H1 (cell line): ENCODE data around the gene CCDC148. TPM values are rescaled to one million over a fixed set of nuclear protein-coding genes. Genes with fewer than 3 reads are reported as not detected.

Source experiments
- CTCF ChIA-PET: fragments of 300-600 bp; sonication (Branson Sonifier 250); formaldehyde crosslinking; loops from one replicate; lab custom pipeline; 2021; ENCODE audit not compliant: partially characterized antibody; lab: Charles Lee
- POLR2A ChIA-PET: fragments of 300-600 bp; sonication (Branson Sonifier 250); formaldehyde crosslinking; loops from one replicate; lab custom pipeline; 2021; ENCODE audit warnings: inconsistent platforms; ENCODE audit not compliant: partially characterized antibody; lab: Charles Lee
- DNase-seq, 2 experiments: peaks; one replicate each; pipeline versions ENCODE4 v3.0.0 to v3.0.0-alpha.2; 2010 to 2022; ENCODE audit warnings: low spot score in 2 of 2, low read depth in 1 of 2, mixed read lengths in 1 of 2
- FAIRE-seq: peaks from 2 replicates; lab custom pipeline; 2011; peaks lifted over from hg19 to GRCh38; lab: Jason Lieb, UNC
- H2AFZ ChIP-seq: 2 replicates; pipeline ENCODE4 v1.8.1; 2012; ENCODE audit warnings: low read length, inconsistent platforms
- H2AK5ac ChIP-seq: 2 replicates; pipeline ENCODE4 v1.6.1; 2013; ENCODE audit warnings: low read depth, low read length
- H2BK120ac ChIP-seq: replicated peaks from 2 replicates; pipeline ENCODE3; 2013; ENCODE audit warnings: low read depth, low read length, inconsistent platforms
- H2BK12ac ChIP-seq: 2 replicates; pipeline ENCODE4 v1.6.1; 2013; ENCODE audit warnings: low read depth, low read length
- H2BK15ac ChIP-seq: 2 replicates; pipeline ENCODE4 v1.6.1; 2013; ENCODE audit warnings: low read length
- H2BK20ac ChIP-seq: 2 replicates; pipeline ENCODE4 v1.6.1; 2013; ENCODE audit warnings: low read length
- H2BK5ac ChIP-seq: 2 replicates; pipeline ENCODE4 v1.6.1; 2013; ENCODE audit warnings: low read depth, low read length
- H3K14ac ChIP-seq: 2 replicates; pipeline ENCODE4 v1.6.1; 2013; ENCODE audit warnings: inconsistent platforms; ENCODE audit not compliant: insufficient read length
- H3K18ac ChIP-seq: 2 replicates; pipeline ENCODE4 v1.6.1; 2013; ENCODE audit warnings: low read length; ENCODE audit errors: extremely low read depth
- H3K23ac ChIP-seq: 2 replicates; pipeline ENCODE4 v1.6.1; 2013; ENCODE audit warnings: inconsistent platforms; ENCODE audit not compliant: insufficient read length
- H3K23me2 ChIP-seq: 2 replicates; pipeline ENCODE4 v1.6.1; 2013; ENCODE audit warnings: low read depth, low read length
- H3K27ac ChIP-seq: 2 replicates; pipeline ENCODE4 v1.6.1; 2011; ENCODE audit warnings: low read depth, low read length, inconsistent platforms
- H3K27me3 ChIP-seq, 4 experiments: replicated peaks in 1 of 4; 1 replicate in 1 of 4; 2 replicates in 3 of 4; pipeline versions ENCODE4 v1.6.1 to v1.8.1; 2011 to 2013; ENCODE audit warnings: low read length in 3 of 4, mild to moderate bottlenecking in 3 of 4, inconsistent platforms in 2 of 4, mixed read lengths in 2 of 4, moderate library complexity in 1 of 4; ENCODE audit not compliant: control insufficient read depth in 3 of 4, insufficient read depth in 3 of 4; ENCODE audit errors: extremely low read depth in 1 of 4
- H3K36me3 ChIP-seq, 4 experiments: 2 replicates each; pipeline versions ENCODE4 v1.6.1 to v1.8.1; 2011 to 2013; ENCODE audit warnings: mild to moderate bottlenecking in 4 of 4, low read length in 3 of 4, moderate library complexity in 2 of 4, control low read depth in 1 of 4, inconsistent platforms in 1 of 4; ENCODE audit not compliant: insufficient read depth in 4 of 4, control insufficient read depth in 2 of 4
- H3K4ac ChIP-seq: replicated peaks from 2 replicates; pipeline ENCODE3; 2013; ENCODE audit warnings: low read length, low read depth, mixed read lengths, inconsistent platforms; ENCODE audit not compliant: insufficient read length
- H3K4me1 ChIP-seq, 4 experiments: replicated peaks in 1 of 4; 1 replicate in 1 of 4; 2 replicates in 3 of 4; pipeline versions ENCODE4 v1.6.1 to v1.8.1; 2011 to 2013; ENCODE audit warnings: low read length in 3 of 4, inconsistent platforms in 2 of 4, mixed read lengths in 1 of 4; ENCODE audit not compliant: insufficient read depth in 4 of 4, control insufficient read depth in 3 of 4
- H3K4me2 ChIP-seq, 2 experiments: 2 replicates each; pipeline versions ENCODE4 v1.6.1 to v1.8.1; 2011 to 2013; ENCODE audit warnings: low read depth in 2 of 2, low read length in 2 of 2, control low read depth in 1 of 2, inconsistent platforms in 1 of 2, mild to moderate bottlenecking in 1 of 2; ENCODE audit not compliant: insufficient read depth in 1 of 2
- H3K4me3 ChIP-seq, 4 experiments: fragments of 200-600, 300-600 bp in 1 of 4; sonication (generic), shearing (Covaris generic), sonication (Bioruptor Twin) in 1 of 4; 2 replicates each; pipeline versions ENCODE4 v1.5.1 to v1.8.1; 2011 to 2016; ENCODE audit warnings: low read length in 4 of 4, low read depth in 3 of 4, control low read depth in 2 of 4, inconsistent platforms in 2 of 4, mild to moderate bottlenecking in 2 of 4, mixed read lengths in 1 of 4, moderate library complexity in 1 of 4; ENCODE audit not compliant: insufficient read depth in 2 of 4; ENCODE audit errors: extremely low read depth in 1 of 4
- H3K56ac ChIP-seq: replicated peaks from 2 replicates; pipeline ENCODE3; 2013; ENCODE audit warnings: low read depth, mild to moderate bottlenecking, mixed read lengths, low read length, inconsistent platforms; ENCODE audit not compliant: insufficient read length
- H3K79me1 ChIP-seq: 2 replicates; pipeline ENCODE4 v1.6.1; 2013; ENCODE audit warnings: low read depth, low read length, control low read depth
- H3K79me2 ChIP-seq, 2 experiments: 2 replicates each; pipeline versions ENCODE4 v1.6.1 to v1.8.1; 2012 to 2013; ENCODE audit warnings: low read length in 2 of 2, mild to moderate bottlenecking in 2 of 2, inconsistent platforms in 1 of 2; ENCODE audit not compliant: insufficient read depth in 2 of 2, control insufficient read depth in 1 of 2
- H3K9ac ChIP-seq, 4 experiments: replicated peaks in 1 of 4; 1 replicate in 1 of 4; 2 replicates in 3 of 4; pipeline versions ENCODE4 v1.6.1 to v1.8.1; 2011 to 2013; ENCODE audit warnings: low read depth in 3 of 4, low read length in 3 of 4, control low read depth in 2 of 4, mild to moderate bottlenecking in 2 of 4, moderate library complexity in 2 of 4, inconsistent platforms in 1 of 4; ENCODE audit errors: extremely low read depth in 1 of 4
- H3K9me3 ChIP-seq, 2 experiments: 2 replicates each; pipeline versions ENCODE4 v1.6.1 to v1.8.1; 2012 to 2013; ENCODE audit warnings: mild to moderate bottlenecking in 2 of 2, moderate library complexity in 2 of 2, control low read depth in 1 of 2, inconsistent platforms in 1 of 2, low read depth in 1 of 2, low read length in 1 of 2, mixed read lengths in 1 of 2; ENCODE audit not compliant: insufficient read depth in 2 of 2
- H4K20me1 ChIP-seq, 2 experiments: replicated peaks in 1 of 2; 2 replicates each; pipeline versions ENCODE3 to v1.8.1; 2011 to 2013; ENCODE audit warnings: inconsistent platforms in 2 of 2, low read length in 2 of 2, mild to moderate bottlenecking in 1 of 2; ENCODE audit not compliant: insufficient read depth in 2 of 2, control insufficient read depth in 1 of 2
- H4K5ac ChIP-seq: 2 replicates; pipeline ENCODE4 v1.6.1; 2013; ENCODE audit warnings: low read length, low read depth, mixed read lengths, inconsistent platforms; ENCODE audit not compliant: insufficient read length
- H4K8ac ChIP-seq: 2 replicates; pipeline ENCODE4 v1.8.0; 2013; ENCODE audit warnings: mild to moderate bottlenecking, moderate library complexity, low read length, inconsistent platforms; ENCODE audit not compliant: insufficient read depth; ENCODE audit errors: extremely low read depth
- H4K91ac ChIP-seq: replicated peaks from 2 replicates; pipeline ENCODE3; 2013; ENCODE audit warnings: low read length, mixed read lengths, inconsistent platforms; ENCODE audit not compliant: insufficient read length
- ATF3 ChIP-seq: IDR thresholded peaks from 2 replicates; pipeline ENCODE4 v1.6.1; 2011; ENCODE audit warnings: low read depth, mild to moderate bottlenecking, low read length; ENCODE audit not compliant: insufficient read depth
- CREB1 ChIP-seq: IDR thresholded peaks from 2 replicates; pipeline ENCODE4 v1.6.1; 2012; ENCODE audit warnings: inconsistent platforms
- E2F6 ChIP-seq: IDR thresholded peaks from 2 replicates; pipeline ENCODE4 v1.6.1; 2012; ENCODE audit warnings: inconsistent platforms
- JUND ChIP-seq: IDR thresholded peaks from 2 replicates; pipeline ENCODE4 v1.6.1; 2011; ENCODE audit warnings: mild to moderate bottlenecking, improper control_type of control experiment, low read length
- SIN3A ChIP-seq, 2 experiments: IDR thresholded peaks in 1 of 2; conservative IDR thresholded peaks in 1 of 2; 2 replicates each; pipeline ENCODE4 v1.6.1; 2011 to 2012; ENCODE audit warnings: low read length in 2 of 2, improper control_type of control experiment in 1 of 2, low read depth in 1 of 2, mild to moderate bottlenecking in 1 of 2
- TAF1 ChIP-seq: IDR thresholded peaks from 2 replicates; pipeline ENCODE4 v1.6.1; 2011; ENCODE audit warnings: mild to moderate bottlenecking, low read depth, low read length
- WGBS, 2 experiments: shearing (Covaris generic) in 1 of 2; methylation state at CpG; one replicate each; pipeline versions ENCODE4 v1.1.6 to v1.1.7; 2013 to 2015; ENCODE audit warnings: low lambda C conversion rate in 2 of 2, mixed read lengths in 2 of 2, inconsistent platforms in 1 of 2, low coverage in 1 of 2, missing lambda C conversion rate in 1 of 2; ENCODE audit not compliant: insufficient replicate concordance in 2 of 2, insufficient coverage in 1 of 2, insufficient read length in 1 of 2; ENCODE audit errors: extremely low coverage in 1 of 2, missing lambda C conversion rate in 1 of 2; 5-methylcytosine and 5-hydroxymethylcytosine counted together
- polyA plus RNA-seq, 7 experiments: library from polyadenylated mRNA; depleted of rRNA in 3 of 7; stranded (reverse) in 5 of 7; unstranded in 2 of 7; fragments of >200 nt in 5 of 7; fragments of 200-250 nt in 2 of 7; gene quantifications; 1 replicate in 5 of 7; 2 replicates in 1 of 7; 4 replicates in 1 of 7; pipeline versions ENCODE4 v1.2.1 to v1.2.3, GENCODE V29; 2011 to 2013; ENCODE audit warnings: missing spikeins in 2 of 7, mixed read lengths in 2 of 7
- total RNA-seq: library from RNA; stranded (reverse); fragmentation: NEBNext Ultra II Directional; extraction: Animal tissue kit (Norgen Biotek cat#: 25700); gene quantifications from 2 replicates; pipeline ENCODE4 v1.2.1, GENCODE V29; 2021

CCDC148 gene
- total and polyA plus RNA-seq, 2 of the 8 experiments (the other 6 are each of a cell fraction or from before 2014, with no cell fraction given), result 0.45 to 1.3 TPM

GRCh38 chr2:158124896-158125295 is 331.7 kb downstream of the CCDC148 start:
- no peak overlapping the region for H4K91ac ChIP-seq
- H3K4ac ChIP-seq, result no peak overlapping the region
- H3K27ac ChIP-seq, result no peak overlapping the region
- ChIA-PET CTCF (interaction anchor here (0.6 to 1.2 kb wide), 2 partner anchors 9 to 49 kb away, joined by 3 to 4 read pairs; no protein-coding TSS in a partner anchor), POLR2A (interaction anchor here (0.6 kb wide), 1 partner anchor 454 kb away, joined by 4 read pairs; no protein-coding TSS in a partner anchor)
- no peak overlapping the region for H3K9ac ChIP-seq
- H3K18ac ChIP-seq, result no peak overlapping the region
- no peak overlapping the region for H2BK12ac ChIP-seq
- no peak overlapping the region for H3K23ac ChIP-seq
- no peak overlapping the region for H3K56ac ChIP-seq
- no peak overlapping the region for H3K4me2 ChIP-seq
- no peak overlapping the region for H2AFZ ChIP-seq
- no peaks in the 10 kb centered on the region for H3K79me2 ChIP-seq
- FAIRE-seq (no peak), DNase-seq (no peak)
- no peak overlapping the region for H4K5ac ChIP-seq
- H2BK15ac ChIP-seq, result no peak overlapping the region
- WGBS, 2 experiments, result 94% methylated on average over 2 of the region's 2 CpGs; no CpG with 5 or more reads in 1 of the 2 experiments
- no peaks in the 10 kb centered on the region for H3K36me3 ChIP-seq
- H2BK120ac ChIP-seq, result no peak overlapping the region
- H3K23me2 ChIP-seq, result no peaks in the 10 kb centered on the region; the same call in 1 of the 2 replicates
- H4K20me1 ChIP-seq, result no peaks in the 10 kb centered on the region
- no peaks in the 10 kb centered on the region for H3K27me3 ChIP-seq
- H3K4me3 ChIP-seq, result no peak overlapping the region
- H3K14ac ChIP-seq, result no peak overlapping the region
- no peak overlapping the region for H2BK20ac ChIP-seq
- no peak overlapping the region for H2BK5ac ChIP-seq
- no peaks in the 10 kb centered on the region for H3K79me1 ChIP-seq
- H3K9me3 ChIP-seq, result no peaks in the 10 kb centered on the region
- H4K8ac ChIP-seq, result no peak overlapping the region
- peaks cover 3 to 7% (median 3%) of the 10 kb centered on the region in 4 experiments; a peak in 6 of 7 replicates for H3K4me1 ChIP-seq
- H2AK5ac ChIP-seq, result no peak overlapping the region
- no peak for TF ChIP-seq ATF3
- TF ChIP-seq SIN3A (conservative IDR thresholded peaks at IDR 0.05 in 1 of 2, IDR thresholded peaks at IDR 0.05 in 1 of 2; ENCODE audit: low read depth in 1 of 2, low read length in 2 of 2), result no peak
- no peak for TF ChIP-seq E2F6
- no peak for TF ChIP-seq CREB1
- no peak for TF ChIP-seq JUND
- TF ChIP-seq TAF1, result no peak
